Measurements from ENCODE around the gene ITFG1. TPM values are rescaled to one million over a fixed set of nuclear protein-coding genes. Genes with fewer than 3 reads are reported as not detected.
"Not testable (repeated sequence)": the region's sequence is repeated elsewhere in the genome, so short reads cannot be mapped to it uniquely, and the experiment has no call there.

Gene ITFG1
- total RNA-seq, 2 donors from 2014 or later: 17.8 to 24.6 TPM

DNA sequence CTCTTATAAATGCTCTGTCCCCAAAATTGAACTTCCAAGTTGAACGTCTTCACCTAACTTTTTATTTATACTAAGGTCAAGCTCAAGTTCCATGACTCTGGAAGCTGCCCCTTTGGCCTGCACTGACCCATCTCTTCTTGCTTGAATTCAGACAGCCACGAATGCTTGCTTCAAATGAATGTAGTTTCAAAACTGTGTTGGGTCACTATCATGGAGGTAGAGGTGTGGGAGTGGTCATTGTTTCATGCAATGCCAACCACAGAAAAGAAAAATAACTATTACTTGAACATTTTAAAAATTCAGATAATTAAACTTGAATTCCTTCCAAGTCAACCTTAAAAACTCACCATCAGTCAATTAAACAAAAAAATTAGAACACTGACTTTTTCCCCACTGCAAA is 2.5 kb downstream of the ITFG1 start:
- no peak overlapping the region for H3K4me3 ChIP-seq
- no peak for DNase-seq
- 85 to 88% methylated on average over 2 of the region's 2 CpGs for WGBS, 2 donors

DNA sequence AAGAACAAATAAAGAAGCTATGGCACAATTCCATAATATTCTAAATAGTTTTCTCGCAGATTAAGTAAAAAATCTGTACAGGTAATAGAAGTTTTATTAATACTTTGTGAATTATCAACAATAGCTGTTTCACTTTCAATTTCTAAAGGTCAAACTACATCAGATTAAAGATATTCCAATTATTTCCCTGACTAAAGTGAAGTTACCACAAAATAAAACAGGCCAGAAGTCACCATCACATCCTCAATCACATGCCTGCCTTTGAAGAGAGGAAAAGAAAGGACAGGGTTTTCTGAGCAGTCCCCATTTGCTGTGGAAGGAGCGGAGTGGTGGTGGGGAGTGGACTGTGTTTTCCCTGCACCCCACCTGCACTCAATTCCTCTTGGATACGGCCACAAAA is 11.1 kb downstream of the ITFG1 start:
- Histone ChIP-seq H3K9me3 (no peaks in the 10 kb centered on the region), H3K4me1 (peaks cover 16% of the 10 kb centered on the region), H3K27ac (no peak overlapping the region), H3K36me3 (replicated peaks in 1 of 2; ENCODE audit: insufficient read depth in 1 of 2, low read depth in 2 of 2) (peaks cover 0 to 6% of the 10 kb centered on the region in 2 donors), H3K4me3 (no peak overlapping the region), H3K27me3 (no peaks in the 10 kb centered on the region)
- intact Hi-C loops (cut with DNase I): no loop called here
- DNase-seq (no peak), ATAC-seq (no peak)
- no peak for TF ChIP-seq POLR2A (IDR thresholded peaks at IDR 0.05)
- TF ChIP-seq, protein P1, sequence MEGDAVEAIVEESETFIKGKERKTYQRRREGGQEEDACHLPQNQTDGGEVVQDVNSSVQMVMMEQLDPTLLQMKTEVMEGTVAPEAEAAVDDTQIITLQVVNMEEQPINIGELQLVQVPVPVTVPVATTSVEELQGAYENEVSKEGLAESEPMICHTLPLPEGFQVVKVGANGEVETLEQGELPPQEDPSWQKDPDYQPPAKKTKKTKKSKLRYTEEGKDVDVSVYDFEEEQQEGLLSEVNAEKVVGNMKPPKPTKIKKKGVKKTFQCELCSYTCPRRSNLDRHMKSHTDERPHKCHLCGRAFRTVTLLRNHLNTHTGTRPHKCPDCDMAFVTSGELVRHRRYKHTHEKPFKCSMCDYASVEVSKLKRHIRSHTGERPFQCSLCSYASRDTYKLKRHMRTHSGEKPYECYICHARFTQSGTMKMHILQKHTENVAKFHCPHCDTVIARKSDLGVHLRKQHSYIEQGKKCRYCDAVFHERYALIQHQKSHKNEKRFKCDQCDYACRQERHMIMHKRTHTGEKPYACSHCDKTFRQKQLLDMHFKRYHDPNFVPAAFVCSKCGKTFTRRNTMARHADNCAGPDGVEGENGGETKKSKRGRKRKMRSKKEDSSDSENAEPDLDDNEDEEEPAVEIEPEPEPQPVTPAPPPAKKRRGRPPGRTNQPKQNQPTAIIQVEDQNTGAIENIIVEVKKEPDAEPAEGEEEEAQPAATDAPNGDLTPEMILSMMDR (IDR thresholded peaks at IDR 0.05): no peak
- 79 to 93% methylated on average over 3 of the region's 3 CpGs for WGBS, 2 donors

More for the DNA sequence above, 2.5 kb downstream of the ITFG1 start:
- peaks cover 0 to 3% of the 10 kb centered on the region in 2 donors for H3K36me3 ChIP-seq (replicated peaks in 1 of 2; ENCODE audit: insufficient read depth in 1 of 2, low read depth in 2 of 2)
- intact Hi-C loops (cut with DNase I): no loop called here
- peaks cover 22% of the 10 kb centered on the region for H3K4me1 ChIP-seq
- H3K27ac ChIP-seq: no peak overlapping the region
- ATAC-seq: no peak
- no peaks in the 10 kb centered on the region for H3K27me3 ChIP-seq
- no peaks in the 10 kb centered on the region for H3K9me3 ChIP-seq
- TF ChIP-seq POLR2A (IDR thresholded peaks at IDR 0.05): no peak
- TF ChIP-seq, protein P1 (IDR thresholded peaks at IDR 0.05): no peak

DNA sequence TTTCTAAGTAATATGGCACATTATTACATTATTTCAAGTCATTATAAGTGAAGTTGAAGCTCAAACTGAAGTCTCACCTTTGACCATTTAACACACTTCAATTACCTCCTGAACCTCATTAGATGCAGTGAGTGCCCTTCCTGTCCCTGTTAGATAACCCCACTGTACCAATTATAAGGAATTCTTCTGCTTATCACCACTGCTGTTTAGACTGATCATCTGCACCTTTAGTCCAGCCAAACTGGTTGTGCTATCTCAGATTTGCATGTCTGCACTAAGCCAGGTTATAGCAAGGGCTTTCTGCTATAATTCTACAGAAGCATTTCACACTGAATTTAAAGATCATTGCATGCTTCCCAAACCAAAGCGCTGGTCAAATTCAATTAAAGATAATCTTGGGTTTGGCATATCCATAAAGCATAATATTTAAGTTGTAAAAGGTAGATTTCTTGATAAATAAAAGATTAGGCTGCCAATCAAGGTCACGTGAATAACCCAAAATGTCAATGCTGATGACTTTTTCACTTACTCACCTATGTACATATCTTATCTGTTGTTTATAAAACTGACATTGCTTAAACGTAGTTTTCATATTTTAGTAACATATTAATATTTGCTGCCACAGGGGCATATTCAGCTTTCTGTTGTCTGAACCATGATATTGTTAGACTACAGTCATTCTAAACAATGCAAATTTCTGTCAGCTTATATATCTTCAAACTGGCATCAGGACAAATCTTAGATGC is 11.9 kb downstream of the ITFG1 start:
- 14 to 29% methylated on average over 3 of the region's 3 CpGs for WGBS, 2 donors
- DNase-seq: no peak
- H3K36me3 ChIP-seq (replicated peaks in 1 of 2; ENCODE audit: insufficient read depth in 1 of 2, low read depth in 2 of 2): peaks cover 0 to 6% of the 10 kb centered on the region in 2 donors

DNA sequence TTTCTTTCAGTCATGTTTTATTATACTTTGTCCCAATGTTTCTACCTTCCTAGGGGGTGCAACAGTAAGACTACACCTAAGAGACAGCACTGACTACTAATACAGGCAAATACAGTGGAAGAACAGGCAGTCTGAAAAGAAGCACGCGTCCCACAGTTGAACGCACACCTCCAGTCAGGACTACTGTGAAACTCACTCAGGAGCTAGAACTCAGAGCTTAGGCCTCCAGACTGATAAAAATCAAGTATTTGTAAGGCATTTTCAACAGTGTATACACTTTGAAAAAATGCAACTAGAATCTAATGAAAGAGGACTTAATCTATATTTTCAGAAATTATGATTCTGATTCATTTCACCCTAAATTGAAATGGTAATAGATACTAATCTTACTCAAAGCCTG is 14.4 kb downstream of the ITFG1 start:
- Histone ChIP-seq H3K36me3 (replicated peaks in 1 of 2; ENCODE audit: insufficient read depth in 1 of 2, low read depth in 2 of 2) (no peaks in the 10 kb centered on the region), H3K27me3 (no peaks in the 10 kb centered on the region), H3K4me3 (no peak overlapping the region), H3K4me1 (peaks cover 16% of the 10 kb centered on the region), H3K27ac (no peak overlapping the region), H3K9me3 (no peaks in the 10 kb centered on the region)
- ATAC-seq (no peak), DNase-seq (no peak)
- TF ChIP-seq, protein P1 (IDR thresholded peaks at IDR 0.05): no peak
- no peak for TF ChIP-seq POLR2A (IDR thresholded peaks at IDR 0.05)
- intact Hi-C loops (cut with DNase I): no loop called here
- WGBS, 2 donors: 94 to 98% methylated on average over 3 of the region's 3 CpGs

More for the DNA sequence above, 11.9 kb downstream of the ITFG1 start:
- Histone ChIP-seq H3K9me3 (no peaks in the 10 kb centered on the region), H3K4me1 (peaks cover 16% of the 10 kb centered on the region), H3K27me3 (no peaks in the 10 kb centered on the region), H3K4me3 (no peak overlapping the region), H3K27ac (no peak overlapping the region)
- intact Hi-C loops (cut with DNase I): no loop called here
- ATAC-seq: no peak
- TF ChIP-seq, protein P1 (IDR thresholded peaks at IDR 0.05): no peak
- no peak for TF ChIP-seq POLR2A (IDR thresholded peaks at IDR 0.05)

DNA sequence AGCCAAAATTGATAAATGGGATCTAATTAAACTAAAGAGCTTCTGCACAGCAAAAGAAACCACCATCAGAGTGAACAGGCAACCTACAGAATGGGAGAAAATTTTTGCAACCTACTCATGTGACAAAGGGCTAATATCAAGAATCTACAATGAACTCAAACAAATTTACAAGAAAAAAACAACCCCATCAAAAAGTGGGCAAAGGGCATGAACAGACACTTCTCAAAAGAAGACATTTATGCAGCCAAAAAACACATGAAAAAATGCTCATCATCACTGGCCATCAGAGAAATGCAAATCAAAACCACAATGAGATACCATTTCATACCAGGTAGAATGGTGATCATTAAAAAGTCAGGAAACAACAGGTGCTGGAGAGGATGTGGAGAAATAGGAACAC is 18.0 kb downstream of the ITFG1 start:
- ATAC-seq; H3K4me3 ChIP-seq; DNase-seq; H3K27me3 ChIP-seq; H3K36me3 ChIP-seq (replicated peaks in 1 of 2; ENCODE audit: insufficient read depth in 1 of 2, low read depth in 2 of 2); intact Hi-C loops (cut with DNase I); H3K4me1 ChIP-seq; H3K27ac ChIP-seq; H3K9me3 ChIP-seq: not testable (repeated sequence)

DNA sequence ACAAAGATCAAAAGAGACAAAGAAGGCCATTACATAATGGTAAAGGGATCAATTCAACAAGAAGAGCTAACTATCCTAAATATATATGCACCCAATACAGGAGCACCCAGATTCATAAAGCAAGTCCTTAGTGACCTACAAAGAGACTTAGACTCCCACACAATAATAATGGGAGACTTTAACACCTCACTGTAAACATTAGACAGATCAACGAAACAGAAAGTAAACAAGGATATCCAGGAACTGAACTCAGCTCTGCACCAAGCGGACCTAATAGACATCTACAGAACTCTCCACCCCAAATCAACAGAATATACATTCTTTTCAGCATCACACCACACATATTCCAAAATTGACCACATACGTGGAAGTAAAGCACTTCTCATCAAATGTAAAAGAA is 20.8 kb downstream of the ITFG1 start:
- H3K27me3 ChIP-seq; DNase-seq; H3K36me3 ChIP-seq (replicated peaks in 1 of 2; ENCODE audit: insufficient read depth in 1 of 2, low read depth in 2 of 2); H3K27ac ChIP-seq; intact Hi-C loops (cut with DNase I); H3K9me3 ChIP-seq; H3K4me3 ChIP-seq; H3K4me1 ChIP-seq; ATAC-seq: not testable (repeated sequence)
- 90 to 95% methylated on average over 3 of the region's 3 CpGs for WGBS, 2 donors

DNA sequence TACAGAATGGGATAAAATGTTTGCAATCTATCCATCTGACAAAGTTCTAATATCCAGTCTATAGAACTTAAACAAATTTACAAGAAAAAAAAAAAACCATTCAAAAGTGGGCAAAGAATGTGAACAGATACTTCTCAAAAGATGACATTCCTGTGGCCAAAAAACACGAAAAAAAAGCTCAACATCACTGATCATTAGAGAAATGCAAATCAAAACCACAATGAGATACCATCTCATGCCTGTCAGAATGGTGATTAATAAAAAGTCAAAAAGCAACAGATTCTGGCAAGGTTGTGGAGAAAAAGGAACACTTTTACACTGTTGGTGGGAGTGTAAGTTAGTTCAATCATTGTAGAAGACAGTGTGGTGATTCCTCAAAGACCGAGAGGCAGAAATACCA is 26.6 kb downstream of the ITFG1 start:
- ATAC-seq; H3K27ac ChIP-seq; H3K4me3 ChIP-seq; H3K4me1 ChIP-seq; H3K9me3 ChIP-seq; H3K27me3 ChIP-seq; intact Hi-C loops (cut with DNase I); DNase-seq; H3K36me3 ChIP-seq (replicated peaks in 1 of 2; ENCODE audit: insufficient read depth in 1 of 2, low read depth in 2 of 2): not testable (repeated sequence)
- WGBS, 2 donors: 83 to 93% methylated on average over 2 of the region's 2 CpGs

Measured in body of pancreas (tissue), 4 donors.